T-helper 2 cell treated with Interferon-gamma antibody and Interleukin-4, amounts not matched to agents 5 μg/mL and 100 μg/mL, for 36 hours (primary cell): ENCODE measurements around the gene SGMS1.

ENCODE experiments used
- DNase-seq: peaks from one replicate; pipeline ENCODE4 v3.0.0; 2021; ENCODE audit warnings: low spot score
- H3K27ac Mint-ChIP-seq: one replicate; pipeline ENCODE4 v1.8.0; 2021; ENCODE audit warnings: mild to moderate bottlenecking, mixed read lengths
- H3K27me3 Mint-ChIP-seq: one replicate; pipeline ENCODE4 v1.8.0; 2021; ENCODE audit warnings: low read depth, mixed read lengths
- H3K36me3 Mint-ChIP-seq: one replicate; pipeline ENCODE4 v1.8.0; 2021; ENCODE audit warnings: low read depth, mixed read lengths
- H3K4me1 Mint-ChIP-seq: one replicate; pipeline ENCODE4 v1.8.0; 2021; ENCODE audit warnings: low read depth, mixed read lengths
- H3K4me3 Mint-ChIP-seq: one replicate; pipeline ENCODE4 v1.8.0; 2022; ENCODE audit warnings: mild to moderate bottlenecking, moderate library complexity, mixed read lengths
- H3K9me3 Mint-ChIP-seq: one replicate; pipeline ENCODE4 v1.8.0; 2021; ENCODE audit warnings: mixed read lengths

The SGMS1 gene

DNA sequence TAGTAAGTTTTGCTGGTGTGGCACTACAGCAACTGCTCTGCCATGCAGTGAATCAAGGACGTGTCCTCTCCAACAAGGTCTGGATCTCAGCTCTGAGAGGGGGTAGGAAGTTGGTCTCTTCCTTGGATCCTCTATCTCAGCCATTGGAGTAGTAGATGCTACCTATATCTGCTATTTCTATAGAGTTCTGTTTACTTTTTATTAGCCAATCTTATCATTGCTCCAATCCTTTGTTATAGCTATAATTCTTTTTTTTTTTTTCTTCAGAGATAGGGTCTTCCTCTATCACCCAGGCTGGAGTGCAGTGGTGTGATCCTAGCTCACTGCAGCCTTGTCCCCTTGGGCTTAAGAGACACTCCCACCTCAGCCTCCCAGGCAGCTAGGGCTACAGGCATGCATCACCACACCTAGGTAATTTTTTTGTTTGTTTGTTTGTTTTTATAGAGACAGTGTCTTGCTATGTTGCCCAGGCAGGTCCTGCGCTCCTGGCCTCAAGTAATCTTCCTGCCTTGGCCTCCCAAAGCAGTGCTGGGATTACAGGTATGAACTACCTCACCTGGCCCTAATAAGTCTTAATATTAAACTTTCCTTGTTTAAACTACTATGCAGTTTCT, 217.2 kb downstream of the SGMS1 start:
- no peak for DNase-seq
- no peak overlapping the region for H3K27ac Mint-ChIP-seq
- no peaks in the 10 kb centered on the region for H3K27me3 Mint-ChIP-seq
- no peaks in the 10 kb centered on the region for H3K9me3 Mint-ChIP-seq
- peaks cover 45% of the 10 kb centered on the region for H3K36me3 Mint-ChIP-seq
- peaks cover 34% of the 10 kb centered on the region for H3K4me1 Mint-ChIP-seq
- H3K4me3 Mint-ChIP-seq = no peak overlapping the region

DNA sequence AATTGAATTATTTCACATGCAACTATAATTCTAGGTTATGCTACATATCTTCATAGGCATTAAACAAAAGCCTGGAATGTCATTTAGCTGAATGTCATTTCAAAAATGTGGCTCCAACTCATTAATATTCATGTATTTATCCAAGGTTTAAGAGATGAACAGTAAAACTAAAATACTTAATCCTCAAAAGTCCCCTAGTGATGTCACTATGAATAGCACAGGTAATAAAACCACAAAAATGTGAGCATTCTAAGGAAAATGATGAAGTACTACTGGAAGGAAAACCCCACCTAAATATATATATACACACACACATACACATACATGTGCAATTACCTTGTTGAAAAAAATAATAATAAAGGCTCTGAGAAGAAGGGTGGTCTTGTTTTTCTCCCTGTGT, 218.0 kb downstream of the SGMS1 start:
- no peaks in the 10 kb centered on the region for H3K9me3 Mint-ChIP-seq
- H3K27ac Mint-ChIP-seq = no peak overlapping the region
- no peak overlapping the region for H3K4me3 Mint-ChIP-seq
- no peaks in the 10 kb centered on the region for H3K27me3 Mint-ChIP-seq
- H3K4me1 Mint-ChIP-seq = peaks cover 36% of the 10 kb centered on the region
- DNase-seq = no peak
- H3K36me3 Mint-ChIP-seq = peaks cover 46% of the 10 kb centered on the region

DNA sequence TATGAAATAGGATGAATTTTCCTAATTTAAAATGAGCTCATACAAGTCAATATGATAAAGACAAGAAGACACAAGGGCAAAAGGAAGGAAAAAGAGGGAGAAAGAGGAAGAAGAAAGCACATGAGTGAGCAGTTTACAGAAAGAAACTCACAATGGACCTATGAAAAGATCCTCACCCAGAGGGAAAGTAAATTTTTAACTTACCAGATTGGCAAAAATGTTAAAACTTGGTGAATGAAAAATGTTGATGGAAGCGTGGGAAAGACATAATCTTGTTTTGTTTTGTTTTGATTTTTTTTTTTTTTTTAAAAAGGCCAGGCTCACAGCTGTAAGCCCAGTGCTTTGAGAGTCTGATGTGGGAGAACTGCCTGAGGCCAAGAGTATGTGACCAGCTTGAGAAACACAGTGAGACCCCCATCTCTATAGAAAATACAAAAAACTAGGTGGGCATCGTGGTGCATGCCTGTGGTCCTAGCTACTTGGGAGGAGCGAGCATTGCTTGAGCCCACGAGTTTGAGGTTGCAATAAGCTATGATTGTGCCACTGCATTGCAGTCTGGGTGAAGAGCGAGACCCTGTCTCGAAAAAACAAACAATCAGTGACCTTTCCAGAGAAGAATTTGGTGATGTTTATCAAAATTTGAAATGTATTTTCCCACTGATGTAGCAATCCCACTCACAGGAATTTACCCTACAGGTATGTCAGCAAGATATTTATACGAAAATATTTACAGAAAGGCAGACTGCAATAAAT, 219.6 kb downstream of the SGMS1 start:
- Mint-ChIP-seq H3K36me3 (peaks cover 42% of the 10 kb centered on the region), H3K27me3 (no peaks in the 10 kb centered on the region), H3K27ac (no peak overlapping the region), H3K4me1 (peaks cover 25% of the 10 kb centered on the region), H3K4me3 (no peak overlapping the region), H3K9me3 (no peaks in the 10 kb centered on the region)
- DNase-seq = no peak

DNA sequence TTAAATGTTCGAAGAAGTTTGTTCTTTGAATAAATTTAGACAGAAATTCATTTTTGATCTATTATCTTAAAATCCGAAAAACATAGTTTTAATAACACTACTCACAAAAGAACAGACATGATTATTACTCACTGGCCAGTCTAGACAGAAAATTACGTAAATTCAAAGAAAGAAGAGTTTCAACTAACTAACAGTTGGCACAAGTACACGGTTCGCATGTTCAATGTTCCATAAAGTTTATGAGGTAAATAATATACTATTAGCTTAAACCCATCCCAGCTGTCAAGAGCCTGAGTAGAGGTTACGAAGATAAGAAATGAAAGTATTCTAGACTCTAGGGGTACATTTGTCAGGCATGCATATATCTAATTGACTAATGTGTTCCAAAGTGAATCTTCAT, 220.7 kb downstream of the SGMS1 start:
- Mint-ChIP-seq H3K27ac (no peak overlapping the region), H3K9me3 (no peaks in the 10 kb centered on the region), H3K4me3 (no peak overlapping the region), H3K36me3 (peaks cover 39% of the 10 kb centered on the region), H3K27me3 (no peaks in the 10 kb centered on the region), H3K4me1 (peaks cover 27% of the 10 kb centered on the region)
- DNase-seq = no peak

DNA sequence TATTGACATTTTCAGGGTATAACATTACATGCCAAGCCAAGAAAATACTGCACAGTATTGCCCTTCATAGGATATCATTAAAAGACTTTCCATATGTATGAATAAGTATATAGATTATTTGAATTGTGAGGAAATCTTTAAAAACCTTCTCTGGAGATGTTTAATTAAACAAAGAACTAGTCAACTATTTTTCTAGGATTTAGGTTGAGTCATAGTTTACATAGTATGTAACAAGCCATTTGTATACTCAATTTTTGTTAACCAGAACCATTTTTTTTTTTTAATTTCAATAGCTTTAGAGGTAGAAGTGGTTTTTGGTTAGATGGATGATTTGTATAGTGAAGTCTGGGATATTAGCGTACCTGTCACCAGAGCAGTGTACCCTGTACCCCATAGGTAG, 221.3 kb downstream of the SGMS1 start:
- H3K9me3 Mint-ChIP-seq = no peaks in the 10 kb centered on the region
- peaks cover 31% of the 10 kb centered on the region for H3K4me1 Mint-ChIP-seq
- H3K36me3 Mint-ChIP-seq = peaks cover 36% of the 10 kb centered on the region
- H3K27me3 Mint-ChIP-seq = no peaks in the 10 kb centered on the region
- no peak overlapping the region for H3K27ac Mint-ChIP-seq
- no peak overlapping the region for H3K4me3 Mint-ChIP-seq
- no peak for DNase-seq

DNA sequence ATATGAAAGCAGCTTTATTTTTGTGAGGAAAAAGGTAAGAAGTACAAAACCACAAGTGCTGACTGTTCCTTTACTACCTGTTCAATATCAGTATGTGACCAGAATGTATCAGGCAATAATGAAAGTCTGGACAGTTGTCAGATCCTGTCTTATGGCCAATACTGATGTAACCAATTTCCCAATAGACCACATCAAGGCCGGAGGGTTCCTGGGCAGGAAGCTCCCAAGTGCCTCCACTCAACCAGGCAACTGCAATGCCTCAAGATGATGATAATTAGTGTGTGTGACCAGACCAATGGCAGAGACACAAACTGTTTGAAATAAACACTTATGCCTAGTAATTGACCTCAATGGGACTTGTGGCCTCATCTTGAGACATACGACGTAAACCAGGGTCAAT, 223.1 kb downstream of the SGMS1 start:
- no peak overlapping the region for H3K4me3 Mint-ChIP-seq
- peaks cover 45% of the 10 kb centered on the region for H3K4me1 Mint-ChIP-seq
- no peak overlapping the region for H3K27ac Mint-ChIP-seq
- peaks cover 19% of the 10 kb centered on the region for H3K36me3 Mint-ChIP-seq
- DNase-seq = no peak
- no peaks in the 10 kb centered on the region for H3K9me3 Mint-ChIP-seq
- H3K27me3 Mint-ChIP-seq = no peaks in the 10 kb centered on the region

DNA sequence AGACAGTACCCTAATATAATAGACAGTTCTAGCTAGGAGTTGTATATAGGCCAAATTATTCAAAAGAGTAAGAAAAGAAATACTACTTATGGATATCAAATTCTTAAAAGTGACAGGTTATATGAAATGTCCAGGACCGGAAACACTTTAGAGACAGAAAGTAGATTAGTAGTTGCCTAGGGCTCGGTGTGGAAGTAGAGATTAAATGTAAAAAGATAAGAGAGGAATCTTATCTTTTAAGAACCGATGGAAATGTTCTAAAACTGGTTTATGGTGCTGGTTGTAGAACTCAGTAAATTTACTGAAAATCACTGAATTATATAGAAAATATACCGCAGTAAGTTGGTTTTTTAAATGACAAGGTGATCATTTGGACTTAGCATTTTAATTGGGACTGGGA, 224.9 kb downstream of the SGMS1 start:
- no peak overlapping the region for H3K27ac Mint-ChIP-seq
- peaks cover 54% of the 10 kb centered on the region for H3K4me1 Mint-ChIP-seq
- peaks cover 11% of the 10 kb centered on the region for H3K36me3 Mint-ChIP-seq
- H3K9me3 Mint-ChIP-seq = no peaks in the 10 kb centered on the region
- no peak for DNase-seq
- H3K4me3 Mint-ChIP-seq = no peak overlapping the region
- no peaks in the 10 kb centered on the region for H3K27me3 Mint-ChIP-seq

DNA sequence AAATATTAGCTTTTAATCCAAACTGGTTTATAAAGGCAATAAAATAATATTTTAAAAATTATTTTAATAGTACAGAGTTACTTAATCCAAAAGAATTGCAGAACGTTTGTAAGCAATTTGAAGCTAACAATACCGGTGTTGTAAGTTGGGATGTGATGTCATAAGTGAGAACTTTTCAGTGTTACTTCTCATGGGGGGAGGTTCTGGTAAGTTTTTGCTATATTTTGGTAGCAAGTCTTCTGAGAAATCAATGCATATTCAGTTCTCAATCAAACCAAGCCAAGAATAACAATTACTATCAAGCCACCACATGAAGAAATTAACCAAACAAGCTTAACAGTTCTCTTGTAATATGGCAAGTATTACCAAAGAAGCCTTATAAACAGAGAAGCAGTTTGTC, 225.4 kb downstream of the SGMS1 start:
- Mint-ChIP-seq H3K27ac (no peak overlapping the region), H3K9me3 (no peaks in the 10 kb centered on the region), H3K27me3 (no peaks in the 10 kb centered on the region), H3K36me3 (peaks cover 8% of the 10 kb centered on the region), H3K4me1 (peaks cover 52% of the 10 kb centered on the region), H3K4me3 (no peak overlapping the region)
- no peak for DNase-seq

DNA sequence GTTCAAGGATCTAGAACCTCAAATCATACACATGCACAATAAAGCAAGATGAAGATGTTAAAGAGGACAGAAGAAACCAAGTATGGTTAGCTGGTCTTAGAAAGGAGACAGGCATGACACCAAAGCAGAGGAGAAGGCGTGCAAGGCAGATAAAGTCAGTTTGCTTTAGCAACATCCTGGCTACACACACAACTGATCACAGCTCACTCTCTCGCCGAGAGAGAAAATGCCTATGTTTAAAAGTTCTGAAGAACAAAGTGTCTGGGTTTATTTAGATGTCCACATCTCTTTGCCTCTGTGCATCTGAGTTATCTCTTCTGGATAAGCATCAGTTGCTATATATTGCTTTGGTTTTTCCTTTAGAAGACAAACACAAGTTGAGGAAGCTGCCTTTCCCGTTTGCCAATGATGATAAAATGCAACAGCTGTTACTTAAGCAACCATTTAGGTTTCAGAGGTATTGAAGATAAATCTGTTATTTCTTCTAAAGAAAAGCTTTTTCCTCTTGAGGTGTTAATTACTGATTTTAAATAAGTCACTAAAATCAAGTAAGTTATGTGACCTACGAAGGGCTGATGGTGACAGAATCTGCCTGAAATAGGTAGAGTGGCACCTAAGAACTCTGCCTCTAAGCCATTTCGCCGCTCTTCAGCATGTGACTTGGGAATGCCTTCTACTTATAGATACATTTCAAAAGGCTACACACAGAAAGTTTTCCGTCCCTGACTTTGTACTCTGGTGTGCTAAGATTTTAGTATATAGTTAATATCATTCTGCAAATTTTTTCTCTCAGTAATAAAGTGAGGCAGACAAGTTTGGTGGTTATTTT, 226.2 kb downstream of the SGMS1 start:
- H3K9me3 Mint-ChIP-seq = no peaks in the 10 kb centered on the region
- peak overlapping the region; percentile 94 for H3K27ac Mint-ChIP-seq
- peak; percentile 36 for DNase-seq
- H3K27me3 Mint-ChIP-seq = no peaks in the 10 kb centered on the region
- peaks cover 6% of the 10 kb centered on the region for H3K36me3 Mint-ChIP-seq
- peaks cover 50% of the 10 kb centered on the region for H3K4me1 Mint-ChIP-seq
- peak overlapping the region; percentile 80 for H3K4me3 Mint-ChIP-seq

DNA sequence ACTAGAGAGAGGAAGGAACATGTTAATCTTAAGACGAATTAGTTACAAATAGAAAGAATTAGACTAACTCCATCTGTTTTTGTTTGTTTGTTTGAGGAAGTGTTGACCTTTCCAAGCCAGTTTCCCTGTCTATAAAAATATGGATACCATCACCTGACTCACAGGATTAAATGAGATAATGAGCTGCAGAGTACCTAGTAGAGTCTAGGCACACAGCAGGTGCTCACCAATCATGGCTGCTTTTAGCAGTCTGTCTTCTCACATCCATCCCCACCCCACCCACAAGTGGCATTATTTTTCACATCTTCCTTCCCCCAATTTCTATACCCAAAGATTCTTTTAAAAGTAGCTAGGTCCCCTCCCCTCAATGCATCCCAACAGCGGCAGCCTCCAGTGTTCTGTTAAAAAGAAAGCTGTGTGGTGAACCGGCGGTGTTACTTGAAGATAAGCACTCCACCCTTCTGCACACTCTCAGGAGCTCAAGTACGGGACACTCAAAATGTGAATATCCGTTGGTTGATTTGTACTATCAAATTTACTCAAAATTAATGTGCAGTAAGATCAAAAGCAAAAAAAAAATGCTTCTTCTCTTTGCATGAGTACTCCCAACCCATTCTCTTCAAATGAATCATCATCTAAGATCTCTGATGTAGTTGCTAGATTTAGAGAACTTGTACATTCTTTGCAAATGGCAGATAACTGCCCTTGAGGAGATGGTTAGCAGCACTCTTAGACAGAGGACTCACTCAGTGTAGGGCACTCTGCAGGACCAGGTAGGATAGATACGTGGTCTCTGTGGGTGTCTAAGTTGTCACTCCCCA, 227.1 kb downstream of the SGMS1 start:
- DNase-seq = peak; percentile 66
- H3K4me1 Mint-ChIP-seq = peaks cover 50% of the 10 kb centered on the region
- H3K36me3 Mint-ChIP-seq = peaks cover 7% of the 10 kb centered on the region
- H3K9me3 Mint-ChIP-seq = no peaks in the 10 kb centered on the region
- no peaks in the 10 kb centered on the region for H3K27me3 Mint-ChIP-seq
- H3K4me3 Mint-ChIP-seq = peak overlapping the region; percentile 80
- peak overlapping the region; percentile 94 for H3K27ac Mint-ChIP-seq

DNA sequence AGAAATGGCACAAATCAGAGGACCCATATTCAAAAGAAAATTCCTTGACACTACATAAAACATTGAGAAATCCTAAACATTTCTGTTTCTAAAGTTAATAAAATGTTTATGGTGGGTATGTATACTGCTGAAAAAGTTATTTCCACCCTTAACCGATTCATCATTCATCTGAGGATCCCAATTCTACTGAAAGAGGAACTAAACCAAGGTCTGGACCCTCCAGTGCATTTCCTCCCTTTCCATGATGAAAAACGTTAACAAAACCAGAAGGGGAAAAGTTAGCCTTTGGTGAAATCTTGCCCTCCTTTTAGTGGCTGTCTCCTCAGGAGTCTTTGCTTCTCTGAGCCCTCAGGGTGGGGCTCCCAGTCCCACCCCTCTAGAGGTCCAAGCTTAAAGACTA, 227.9 kb downstream of the SGMS1 start:
- Mint-ChIP-seq H3K4me1 (peaks cover 45% of the 10 kb centered on the region), H3K4me3 (peak overlapping the region; percentile 80), H3K27ac (peak overlapping the region; percentile 94), H3K27me3 (no peaks in the 10 kb centered on the region), H3K9me3 (no peaks in the 10 kb centered on the region), H3K36me3 (peaks cover 7% of the 10 kb centered on the region)
- DNase-seq = no peak

DNA sequence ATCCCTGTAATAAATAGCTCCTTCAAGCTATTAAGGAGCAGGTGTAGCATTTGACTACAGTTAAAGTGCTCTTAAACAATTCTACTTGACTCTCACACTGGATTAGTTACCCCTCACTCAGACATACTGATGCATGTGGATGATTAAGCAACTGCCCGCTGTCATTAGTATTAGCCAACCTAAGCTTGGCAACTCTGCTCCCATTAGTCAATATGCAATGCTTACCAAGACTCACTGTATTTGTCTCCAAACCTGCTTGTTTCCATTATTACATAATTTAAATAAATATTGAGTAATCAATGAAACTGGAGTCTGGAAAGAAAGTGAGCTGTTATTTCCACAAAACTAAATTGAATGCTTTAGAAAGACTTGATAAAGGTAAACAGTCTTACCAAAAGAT, 228.5 kb downstream of the SGMS1 start:
- H3K4me1 Mint-ChIP-seq = peaks cover 41% of the 10 kb centered on the region
- no peak for DNase-seq
- peaks cover 7% of the 10 kb centered on the region for H3K36me3 Mint-ChIP-seq
- H3K4me3 Mint-ChIP-seq = no peak overlapping the region
- H3K27me3 Mint-ChIP-seq = no peaks in the 10 kb centered on the region
- H3K27ac Mint-ChIP-seq = no peak overlapping the region
- no peaks in the 10 kb centered on the region for H3K9me3 Mint-ChIP-seq

DNA sequence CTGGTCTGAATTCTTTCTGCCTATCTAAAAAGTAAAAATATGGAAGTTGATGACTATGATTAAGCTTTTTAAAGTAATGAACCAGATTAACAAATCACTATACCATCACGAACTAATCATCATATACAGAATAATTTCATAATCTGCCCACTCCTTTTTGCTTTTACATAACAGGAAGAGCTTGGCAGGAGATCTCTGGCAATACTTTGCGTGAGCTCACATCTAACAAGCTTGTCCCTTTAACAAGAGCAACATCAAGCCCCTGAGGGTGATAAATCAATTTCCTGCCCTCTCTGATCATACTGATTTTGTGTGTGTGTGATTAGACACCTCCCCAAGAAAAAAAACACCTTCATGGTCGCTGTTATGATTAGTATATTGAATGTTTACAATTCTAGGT, 228.9 kb downstream of the SGMS1 start:
- Mint-ChIP-seq H3K36me3 (peaks cover 7% of the 10 kb centered on the region), H3K27ac (no peak overlapping the region), H3K4me3 (no peak overlapping the region), H3K9me3 (no peaks in the 10 kb centered on the region), H3K27me3 (no peaks in the 10 kb centered on the region), H3K4me1 (peaks cover 41% of the 10 kb centered on the region)
- DNase-seq = no peak
